Hematopoietic multipotent progenitor cell treated with erythropoietin and hydrocortisone succinate and interleukin-3 and kit ligand, for 17 days (in vitro differentiated cells): ENCODE measurements around the gene CNDP2.
"Not testable (repeated sequence)": the region's sequence is repeated elsewhere in the genome, so short reads cannot be mapped to it uniquely, and the experiment has no call there.

Experiments used
- DNase-seq: peaks from one replicate; pipeline ENCODE4 v3.0.0-alpha.2; 2015; ENCODE audit warnings: low spot score

The CNDP2 gene

GRCh38 chr18:74518456-74519295 lies 22.5 kb downstream of the CNDP2 start:
- no peak for DNase-seq

GRCh38 chr18:74519320-74520095 lies 23.3 kb downstream of the CNDP2 start:
- no peak for DNase-seq

- no peak for DNase-seq
Measured at GRCh38 chr18:74520096-74520833, 24.1 kb downstream of the CNDP2 start.

- no peak for DNase-seq
Measured at GRCh38 chr18:74521068-74521725, 25.0 kb downstream of the CNDP2 start.

- DNase-seq = no peak
Measured at GRCh38 chr18:74522635-74523548, 26.7 kb downstream of the CNDP2 start.

GRCh38 chr18:74524097-74524496 lies 27.9 kb downstream of the CNDP2 start:
- no peak for DNase-seq

- not testable (repeated sequence) for DNase-seq
Measured at GRCh38 chr18:74524915-74525314, 28.8 kb downstream of the CNDP2 start.

GRCh38 chr18:74525741-74526140 lies 29.6 kb downstream of the CNDP2 start:
- DNase-seq = no peak

- DNase-seq = no peak
Measured at GRCh38 chr18:74526488-74526887, 30.3 kb downstream of the CNDP2 start.

GRCh38 chr18:74528478-74528877 lies 32.3 kb downstream of the CNDP2 start:
- DNase-seq = no peak

GRCh38 chr18:74528913-74529312 lies 32.8 kb downstream of the CNDP2 start:
- no peak for DNase-seq

GRCh38 chr18:74529378-74529777 lies 33.2 kb downstream of the CNDP2 start:
- DNase-seq = no peak

GRCh38 chr18:74529811-74530583 lies 33.8 kb downstream of the CNDP2 start:
- no peak for DNase-seq

- DNase-seq = no peak
Measured at GRCh38 chr18:74530584-74530862, 34.4 kb downstream of the CNDP2 start.

GRCh38 chr18:74531043-74531442 lies 34.9 kb downstream of the CNDP2 start:
- no peak for DNase-seq

- no peak for DNase-seq
Measured at GRCh38 chr18:74532511-74533025, 36.4 kb downstream of the CNDP2 start.

- no peak for DNase-seq
Measured at GRCh38 chr18:74533666-74534065, 37.5 kb downstream of the CNDP2 start.

GRCh38 chr18:74534150-74534969 lies 38.2 kb downstream of the CNDP2 start, which contains the start of gene CNDP1:
CNDP1 (plus strand) TSS chr18:74534500; CDS start chr18:74534668, 168 bp downstream.
- DNase-seq = no peak

GRCh38 chr18:74534981-74535649 lies 39.0 kb downstream of the CNDP2 start:
- DNase-seq = no peak
